GM23338 (cell line): ENCODE measurements around the gene TAS2R30.

ENCODE experiments used
- CTCF ChIP-seq, 2 experiments: fragments of 200-600 bp in 1 of 2; sonication (generic) in 1 of 2; conservative IDR thresholded peaks; 2 replicates each; pipeline versions ENCODE4 v1.5.1 to v1.6.1; 2016 to 2017; ENCODE audit warnings: antibody characterized with exemption in 2 of 2, low read depth in 2 of 2, mild to moderate bottlenecking in 2 of 2, moderate library complexity in 1 of 2
- ETS1 ChIP-seq: IDR thresholded peaks from 2 replicates; pipeline ENCODE4 v1.6.1; 2016; ENCODE audit warnings: antibody characterized with exemption
- EZH2phosphoT487 ChIP-seq: fragments of 200-600 bp; sonication (generic); IDR thresholded peaks from one replicate; pipeline ENCODE4 v1.8.1; 2018; ENCODE audit warnings: antibody characterized with exemption; ENCODE audit not compliant: unreplicated experiment
- POLR2AphosphoS5 ChIP-seq: IDR thresholded peaks from 2 replicates; pipeline ENCODE4 v1.6.1; 2016; ENCODE audit warnings: antibody characterized with exemption, low read depth

DNA sequence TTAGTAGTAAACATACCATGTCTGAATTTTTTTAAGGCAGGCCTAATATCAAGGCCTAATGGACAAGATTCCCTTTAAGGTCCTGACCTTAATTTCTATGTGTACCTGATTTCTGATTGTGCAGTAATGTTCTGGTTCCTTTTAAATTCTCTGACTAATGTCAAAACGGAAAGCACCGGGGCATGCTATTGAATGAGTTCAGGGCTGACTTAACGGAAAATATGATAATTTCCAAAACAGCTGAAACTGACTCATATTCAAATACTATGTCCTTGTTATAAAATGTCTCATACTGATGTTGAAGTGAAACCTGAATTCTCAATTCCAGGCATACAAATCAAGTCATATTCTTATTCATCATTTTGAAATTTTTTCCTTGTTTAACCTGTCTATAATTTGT is 49.0 kb downstream of the TAS2R30 start:
- TF ChIP-seq POLR2AphosphoS5 (no peak), EZH2phosphoT487 (no peak), CTCF (conservative IDR thresholded peaks at IDR 0.05; ENCODE audit: low read depth in 2 of 2) (no peak), ETS1 (no peak)
